Measurements from ENCODE around the gene MIGA1. TPM values are rescaled to one million over a fixed set of nuclear protein-coding genes. Genes with fewer than 3 reads are reported as not detected.

The MIGA1 gene
- total RNA-seq, 2 experiments from 2014 or later: 10.5 to 10.8 TPM

- POLR2A ChIA-PET: no interaction called here
- Mint-ChIP-seq H3K9me3 (no peaks in the 10 kb centered on the region), H3K27me3 (no peaks in the 10 kb centered on the region), H3K4me3 (no peak overlapping the region), H3K36me3 (ENCODE audit: low read depth) (peaks cover 17% of the 10 kb centered on the region), H3K4me1 (no peaks in the 10 kb centered on the region), H3K27ac (no peak overlapping the region)
- CTCF ChIA-PET: no interaction called here
- DNase-seq: no peak
Measured at GRCh38 chr1:77833521-77834100, 54.2 kb downstream of the MIGA1 start.

DNA sequence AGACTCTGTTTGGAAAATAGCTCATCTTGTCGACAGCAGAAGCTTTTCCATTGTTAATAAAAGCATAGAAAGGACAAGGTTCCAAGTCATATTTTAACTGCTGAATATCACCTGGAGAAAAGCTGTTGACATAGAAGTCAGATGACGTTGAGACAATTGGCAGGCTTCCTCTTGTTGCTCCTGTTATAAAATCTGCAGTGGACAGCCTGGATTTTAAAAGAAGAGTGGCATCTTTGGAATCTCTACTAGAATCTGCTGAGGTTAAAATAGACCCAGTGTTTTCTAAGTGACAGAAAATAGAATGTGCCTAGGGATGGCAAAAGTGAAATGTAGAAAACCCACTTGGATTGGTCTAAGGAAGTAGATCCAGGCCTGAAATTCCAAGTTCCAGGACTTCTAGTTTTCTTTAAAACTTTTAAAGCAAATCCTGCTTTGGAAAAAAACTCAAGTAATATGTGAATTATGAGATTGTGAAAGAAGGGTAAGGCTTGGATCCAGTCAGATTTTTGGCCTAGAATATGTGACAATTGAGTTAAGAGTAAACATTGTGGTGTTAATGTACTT lies 55.4 kb downstream of the MIGA1 start:
- no peak for DNase-seq
- ChIA-PET CTCF (no interaction called here), POLR2A (no interaction called here)
- Mint-ChIP-seq H3K27me3 (no peaks in the 10 kb centered on the region), H3K36me3 (ENCODE audit: low read depth) (peaks cover 16% of the 10 kb centered on the region), H3K27ac (no peak overlapping the region), H3K9me3 (no peaks in the 10 kb centered on the region), H3K4me3 (no peak overlapping the region), H3K4me1 (no peaks in the 10 kb centered on the region)

GRCh38 chr1:77841574-77841973 lies 62.1 kb downstream of the MIGA1 start:
- H3K36me3 Mint-ChIP-seq (ENCODE audit: low read depth): peaks cover 11% of the 10 kb centered on the region
- ChIA-PET CTCF (no interaction called here), POLR2A (no interaction called here)
- H3K27ac Mint-ChIP-seq: peak overlapping the region; percentile 33
- peaks cover 3% of the 10 kb centered on the region for H3K4me1 Mint-ChIP-seq
- no peak overlapping the region for H3K4me3 Mint-ChIP-seq
- H3K27me3 Mint-ChIP-seq: no peaks in the 10 kb centered on the region
- DNase-seq: no peak
- H3K9me3 Mint-ChIP-seq: no peaks in the 10 kb centered on the region

DNA sequence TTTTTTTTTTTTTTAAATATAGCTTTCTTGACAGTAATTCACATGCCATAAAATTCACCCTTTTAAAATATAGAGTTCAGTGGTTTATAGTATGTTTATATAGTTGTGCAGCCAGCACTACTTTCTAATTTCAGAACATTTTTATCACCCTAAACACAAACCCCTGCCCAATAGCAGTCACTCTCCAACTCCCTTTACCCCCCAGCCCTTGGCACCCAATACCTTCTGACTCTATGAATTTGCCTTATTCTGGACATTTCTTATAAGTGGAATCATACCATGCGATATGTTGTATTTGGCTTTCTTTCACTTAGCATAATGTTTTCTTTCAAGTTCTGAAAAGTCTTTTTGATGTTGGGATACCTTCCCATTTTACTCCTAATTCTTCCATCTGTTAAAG lies 66.5 kb downstream of the MIGA1 start:
- no peak overlapping the region for H3K27ac Mint-ChIP-seq
- ChIA-PET CTCF (interaction anchor here (1.5 kb wide), 1 partner anchor 22 kb away, joined by 3 read pairs; no protein-coding TSS in a partner anchor), POLR2A (no interaction called here)
- no peaks in the 10 kb centered on the region for H3K9me3 Mint-ChIP-seq
- no peak overlapping the region for H3K4me3 Mint-ChIP-seq
- H3K4me1 Mint-ChIP-seq: peaks cover 3% of the 10 kb centered on the region
- no peak for DNase-seq
- no peaks in the 10 kb centered on the region for H3K27me3 Mint-ChIP-seq
- peaks cover 8% of the 10 kb centered on the region for H3K36me3 Mint-ChIP-seq (ENCODE audit: low read depth)

DNA sequence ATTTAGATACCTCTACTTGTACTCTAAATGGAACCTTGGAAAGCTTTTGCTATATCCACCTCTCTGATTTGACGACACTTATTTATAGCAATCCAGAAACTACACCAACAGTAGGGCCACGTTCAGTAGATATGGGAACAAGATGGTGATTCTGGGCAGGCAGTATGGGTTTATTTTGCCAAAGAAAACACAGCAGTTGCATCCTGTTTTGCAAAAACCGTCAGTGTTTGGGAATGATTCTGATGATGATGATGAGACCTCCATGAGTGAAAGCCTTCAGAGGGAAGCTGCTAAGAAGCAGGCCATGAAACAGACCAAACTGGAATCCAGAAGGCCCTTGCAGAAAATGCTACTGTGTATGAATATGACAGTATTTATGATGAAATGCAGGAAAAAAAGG lies 67.5 kb downstream of the MIGA1 start:
- no peak for DNase-seq
- CTCF ChIA-PET: interaction anchor here (1.5 kb wide), 1 partner anchor 21 kb away, joined by 3 read pairs; no protein-coding TSS in a partner anchor
- Mint-ChIP-seq H3K4me3 (no peak overlapping the region), H3K36me3 (ENCODE audit: low read depth) (peaks cover 8% of the 10 kb centered on the region), H3K27me3 (no peaks in the 10 kb centered on the region), H3K27ac (no peak overlapping the region), H3K9me3 (no peaks in the 10 kb centered on the region), H3K4me1 (peaks cover 3% of the 10 kb centered on the region)
- POLR2A ChIA-PET: interaction anchor here (0.6 kb wide), 1 partner anchor 92 kb away, joined by 3 read pairs; no protein-coding TSS in a partner anchor

DNA sequence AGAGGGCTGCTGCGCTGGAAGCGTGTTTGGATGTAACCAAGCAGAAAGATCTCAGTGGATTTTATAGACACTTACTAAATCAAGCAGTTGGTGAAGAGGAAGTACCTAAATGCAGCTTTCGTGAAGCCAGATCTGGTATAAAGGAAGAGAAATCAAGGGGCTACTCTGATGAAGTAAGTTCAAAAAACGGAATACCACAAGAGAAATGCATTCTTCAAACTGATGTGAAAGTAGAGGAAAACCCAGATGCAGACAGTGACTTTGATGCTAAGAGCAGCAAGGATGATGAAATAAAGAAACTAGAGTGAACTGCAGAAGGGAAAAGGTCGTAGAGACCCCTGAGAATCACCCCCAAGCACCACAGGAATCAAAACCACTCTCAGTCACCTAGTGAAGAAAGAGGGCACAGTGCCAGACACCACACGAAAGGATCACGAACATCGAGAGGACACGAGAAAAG lies 68.2 kb downstream of the MIGA1 start:
- H3K9me3 Mint-ChIP-seq: no peaks in the 10 kb centered on the region
- H3K4me3 Mint-ChIP-seq: no peak overlapping the region
- ChIA-PET POLR2A (interaction anchor here (0.6 kb wide), 1 partner anchor 92 kb away, joined by 3 read pairs; no protein-coding TSS in a partner anchor), CTCF (interaction anchor here (1.5 kb wide), 1 partner anchor 20 kb away, joined by 3 read pairs; no protein-coding TSS in a partner anchor)
- H3K36me3 Mint-ChIP-seq (ENCODE audit: low read depth): peaks cover 10% of the 10 kb centered on the region
- H3K4me1 Mint-ChIP-seq: peaks cover 3% of the 10 kb centered on the region
- no peak overlapping the region for H3K27ac Mint-ChIP-seq
- no peak for DNase-seq
- no peaks in the 10 kb centered on the region for H3K27me3 Mint-ChIP-seq

DNA sequence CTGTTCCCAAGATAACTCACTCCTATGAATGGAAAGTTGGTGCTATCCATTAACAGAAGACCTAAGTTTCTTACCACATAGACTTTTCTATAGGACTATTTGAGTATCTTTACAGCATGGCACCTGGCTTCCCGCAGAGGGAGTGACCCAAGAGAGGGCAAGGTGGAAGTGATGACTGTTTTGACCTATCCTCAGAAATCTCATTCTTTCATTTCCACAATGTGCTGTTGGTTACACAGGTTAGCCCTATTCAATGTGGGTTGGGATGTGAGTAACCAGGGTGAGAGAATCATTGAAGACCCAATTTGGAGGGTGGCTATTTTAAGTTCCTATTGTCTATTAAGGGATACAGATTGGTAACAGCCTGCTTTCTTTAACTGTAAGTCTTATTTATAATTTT lies 70.6 kb downstream of the MIGA1 start:
- Mint-ChIP-seq H3K4me1 (peaks cover 3% of the 10 kb centered on the region), H3K4me3 (no peak overlapping the region), H3K27me3 (no peaks in the 10 kb centered on the region), H3K36me3 (ENCODE audit: low read depth) (peaks cover 24% of the 10 kb centered on the region), H3K9me3 (peaks cover 9% of the 10 kb centered on the region), H3K27ac (no peak overlapping the region)
- CTCF ChIA-PET: no interaction called here
- no peak for DNase-seq
- POLR2A ChIA-PET: no interaction called here

DNA sequence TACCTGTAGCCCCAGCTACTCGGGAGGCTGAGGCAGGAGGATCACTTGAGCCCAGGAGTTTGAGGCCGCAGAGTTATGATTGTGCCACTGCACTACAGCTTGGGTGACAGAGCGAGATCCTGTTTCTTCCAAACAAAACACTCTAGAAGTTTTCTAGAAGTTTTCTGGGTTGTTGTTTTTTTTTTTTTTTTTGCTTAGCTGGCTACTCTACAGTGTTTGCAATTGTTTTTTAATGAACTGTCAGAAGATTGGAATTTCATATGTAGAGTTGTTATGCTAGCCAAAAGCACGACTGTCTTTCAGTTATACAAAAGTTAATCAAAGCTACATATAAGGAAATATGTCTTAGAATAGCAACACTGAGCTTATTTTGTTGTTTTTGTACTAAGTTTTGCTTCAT lies 78.1 kb downstream of the MIGA1 start:
- no peak overlapping the region for H3K4me3 Mint-ChIP-seq
- H3K36me3 Mint-ChIP-seq (ENCODE audit: low read depth): peaks cover 51% of the 10 kb centered on the region
- ChIA-PET POLR2A (interaction anchor here (0.6 kb wide), 1 partner anchor 123 kb away, joined by 3 read pairs; no protein-coding TSS in a partner anchor), CTCF (no interaction called here)
- H3K27ac Mint-ChIP-seq: no peak overlapping the region
- H3K4me1 Mint-ChIP-seq: peaks cover 13% of the 10 kb centered on the region
- DNase-seq: no peak
- peaks cover 27% of the 10 kb centered on the region for H3K9me3 Mint-ChIP-seq
- no peaks in the 10 kb centered on the region for H3K27me3 Mint-ChIP-seq

DNA sequence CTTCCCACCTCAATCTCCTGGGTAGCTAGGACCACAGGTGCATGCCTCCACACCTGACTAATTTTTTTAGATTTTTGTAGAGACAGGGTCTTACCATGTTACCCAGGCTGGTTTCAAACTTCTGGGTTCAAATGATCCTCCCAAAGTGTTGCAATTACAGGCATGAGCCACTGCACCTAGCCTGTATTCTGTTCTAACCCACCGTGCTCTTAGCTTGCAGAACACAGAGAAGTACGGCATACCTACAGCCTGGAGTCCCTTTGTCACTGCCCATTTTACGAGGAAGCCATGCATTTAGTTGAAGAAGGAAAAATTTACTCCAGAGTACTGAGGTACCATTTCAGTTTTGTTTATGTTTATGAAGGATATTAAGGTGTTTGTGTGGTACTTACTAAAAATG lies 79.3 kb downstream of the MIGA1 start:
- peaks cover 13% of the 10 kb centered on the region for H3K4me1 Mint-ChIP-seq
- no peak for DNase-seq
- ChIA-PET CTCF (interaction anchor here (0.8 to 2.0 kb wide), 2 partner anchors 10 to 21 kb away, joined by 3 to 5 read pairs; no protein-coding TSS in a partner anchor), POLR2A (no interaction called here)
- peaks cover 27% of the 10 kb centered on the region for H3K9me3 Mint-ChIP-seq
- no peaks in the 10 kb centered on the region for H3K27me3 Mint-ChIP-seq
- peaks cover 47% of the 10 kb centered on the region for H3K36me3 Mint-ChIP-seq (ENCODE audit: low read depth)
- H3K27ac Mint-ChIP-seq: no peak overlapping the region
- H3K4me3 Mint-ChIP-seq: no peak overlapping the region

DNA sequence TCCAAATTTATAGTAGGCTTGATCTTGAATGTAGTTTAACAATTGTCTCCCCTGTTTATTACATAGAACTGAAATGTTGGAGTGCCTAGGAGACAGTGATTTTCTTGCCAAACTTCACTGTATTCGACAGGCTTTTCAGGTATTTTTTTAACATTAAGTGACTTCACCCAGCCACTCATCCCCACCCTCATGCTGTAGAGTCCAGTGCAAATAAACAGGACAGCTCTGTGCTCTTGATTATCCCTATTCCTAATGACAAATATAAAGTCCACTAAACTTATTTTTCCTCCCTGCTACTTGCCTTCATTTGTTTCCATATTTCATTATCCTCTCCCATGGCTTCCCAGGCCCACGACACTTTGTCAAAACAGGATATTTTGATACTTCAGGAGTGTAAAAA lies 79.8 kb downstream of the MIGA1 start:
- Mint-ChIP-seq H3K9me3 (peaks cover 23% of the 10 kb centered on the region), H3K36me3 (ENCODE audit: low read depth) (peaks cover 42% of the 10 kb centered on the region), H3K4me1 (peaks cover 13% of the 10 kb centered on the region), H3K4me3 (no peak overlapping the region), H3K27me3 (no peaks in the 10 kb centered on the region), H3K27ac (no peak overlapping the region)
- DNase-seq: no peak
- ChIA-PET POLR2A (no interaction called here), CTCF (interaction anchor here (0.8 to 2.0 kb wide), 2 partner anchors 10 to 21 kb away, joined by 3 to 5 read pairs; no protein-coding TSS in a partner anchor)

GRCh38 chr1:77866296-77866695 lies 86.8 kb downstream of the MIGA1 start:
- H3K4me1 Mint-ChIP-seq: no peaks in the 10 kb centered on the region

DNA sequence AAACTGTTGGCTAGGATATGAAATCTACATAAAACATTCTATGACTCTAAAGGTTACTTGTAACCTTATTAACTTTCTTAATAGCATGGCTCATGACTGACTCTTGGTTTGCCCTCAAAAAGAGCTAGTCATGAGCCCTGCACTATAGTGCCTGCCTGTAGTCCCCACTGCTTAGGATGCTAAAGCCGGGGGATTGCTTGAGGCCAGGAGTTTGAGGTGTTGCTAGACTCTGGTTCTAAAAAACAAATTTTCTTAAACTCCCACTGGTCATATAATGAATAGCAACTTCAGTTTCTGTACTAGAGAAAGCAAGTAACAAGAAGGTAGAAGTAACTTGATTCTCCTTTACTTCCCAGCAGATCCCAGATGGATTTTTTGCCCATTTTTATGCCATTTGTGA lies 93.2 kb downstream of the MIGA1 start:
- CTCF ChIA-PET: no interaction called here
- Mint-ChIP-seq H3K27ac (no peak overlapping the region), H3K36me3 (ENCODE audit: low read depth) (peaks cover 12% of the 10 kb centered on the region), H3K4me3 (no peak overlapping the region), H3K9me3 (no peaks in the 10 kb centered on the region), H3K4me1 (no peaks in the 10 kb centered on the region), H3K27me3 (no peaks in the 10 kb centered on the region)
- POLR2A ChIA-PET: no interaction called here
- no peak for DNase-seq

More at GRCh38 chr1:77866296-77866695, 86.8 kb downstream of the MIGA1 start:
- no peak for DNase-seq
- Mint-ChIP-seq H3K4me3 (no peak overlapping the region), H3K36me3 (ENCODE audit: low read depth) (peaks cover 15% of the 10 kb centered on the region), H3K27ac (no peak overlapping the region), H3K27me3 (no peaks in the 10 kb centered on the region), H3K9me3 (no peaks in the 10 kb centered on the region)
- ChIA-PET POLR2A (interaction anchor here (0.6 kb wide), 1 partner anchor 190 kb away, joined by 3 read pairs; no protein-coding TSS in a partner anchor), CTCF (interaction anchor here (1.5 to 1.7 kb wide), 2 partner anchors 17 kb away, joined by 4 to 6 read pairs; no protein-coding TSS in a partner anchor)

- ChIA-PET CTCF (no interaction called here), POLR2A (no interaction called here)
- Mint-ChIP-seq H3K27ac (no peak overlapping the region), H3K36me3 (ENCODE audit: low read depth) (peaks cover 9% of the 10 kb centered on the region), H3K27me3 (no peaks in the 10 kb centered on the region), H3K4me3 (no peak overlapping the region), H3K9me3 (no peaks in the 10 kb centered on the region), H3K4me1 (no peaks in the 10 kb centered on the region)
- DNase-seq: no peak
Measured at GRCh38 chr1:77873461-77873860, 94.0 kb downstream of the MIGA1 start.
